Adrenal gland (tissue), 5 donors: ENCODE data around the gene THUMPD3.

ENCODE experiments used
- CTCF ChIP-seq, 6 experiments: fragments of 450-650 bp in 4 of 6; fragments of 200-600 bp in 2 of 6; sonication (generic) in 1 of 6; IDR thresholded peaks; 1 replicate in 5 of 6; 2 replicates in 1 of 6; pipeline versions ENCODE4 v1.5.1 to v1.8.0; 2016 to 2021; ENCODE audit warnings: antibody characterized with exemption in 6 of 6, mild to moderate bottlenecking in 2 of 6, moderate library complexity in 1 of 6
- POLR2A ChIP-seq, 2 donors: fragments of 450-650 bp; IDR thresholded peaks; one replicate each; pipeline ENCODE4 v1.6.1; 2017; ENCODE audit warnings: antibody characterized with exemption in 2 of 2, mild to moderate bottlenecking in 2 of 2, moderate library complexity in 1 of 2
- donor health status: DM: no; HTN: no; CAD: no.

GRCh38 chr3:9322780-9323179, 40.1 kb upstream of the THUMPD3 start:
- TF ChIP-seq POLR2A (IDR thresholded peaks at IDR 0.05) (no peak), CTCF (IDR thresholded peaks at IDR 0.05) (no peak)
